Measurements from ENCODE around the gene CLSTN1.

CLSTN1 gene

GRCh38 chr1:9825093-9826074, 1.6 kb upstream of the CLSTN1 start:
- no peak overlapping the region for H3K27ac ChIP-seq (ENCODE audit: low read depth, low read length, severe bottlenecking)

GRCh38 chr1:9824702-9825089, 931 bp upstream of the CLSTN1 start:
- no peaks in the 10 kb centered on the region for H3K9me3 ChIP-seq (ENCODE audit: control insufficient read depth, low read length)
- H3K27ac ChIP-seq (ENCODE audit: low read depth, low read length, severe bottlenecking): no peak overlapping the region
- peak overlapping the region; percentile 55 for H3K4me3 ChIP-seq (ENCODE audit: extremely low read depth, insufficient read depth, low read length, poor library complexity, severe bottlenecking)
- WGBS, 2 experiments (ENCODE audit: insufficient coverage in 2 of 2): 26% methylated on average over 6 to 10 of the region's 12 CpGs
- H3K36me3 ChIP-seq (ENCODE audit: control insufficient read depth, insufficient read depth, low read length): peaks cover 6% of the 10 kb centered on the region
- peaks cover 14% of the 10 kb centered on the region for H3K4me1 ChIP-seq (ENCODE audit: control insufficient read depth, insufficient read depth, low read length, poor library complexity, severe bottlenecking)

More at GRCh38 chr1:9825093-9826074, 1.6 kb upstream of the CLSTN1 start:
- no peaks in the 10 kb centered on the region for H3K36me3 ChIP-seq (ENCODE audit: control insufficient read depth, insufficient read depth, low read length)
- H3K4me3 ChIP-seq (ENCODE audit: extremely low read depth, insufficient read depth, low read length, poor library complexity, severe bottlenecking): peak overlapping the region; percentile 55
- no peaks in the 10 kb centered on the region for H3K9me3 ChIP-seq (ENCODE audit: control insufficient read depth, low read length)
- 10 to 16% methylated on average over 15 to 16 of the region's 17 CpGs for WGBS, 2 experiments (ENCODE audit: insufficient coverage in 2 of 2)
- peaks cover 14% of the 10 kb centered on the region for H3K4me1 ChIP-seq (ENCODE audit: control insufficient read depth, insufficient read depth, low read length, poor library complexity, severe bottlenecking)

- Histone ChIP-seq H3K9me3 (ENCODE audit: control insufficient read depth, low read length) (no peaks in the 10 kb centered on the region), H3K27ac (ENCODE audit: low read depth, low read length, severe bottlenecking) (peak overlapping the region; percentile 45), H3K4me1 (ENCODE audit: control insufficient read depth, insufficient read depth, low read length, poor library complexity, severe bottlenecking) (peaks cover 14% of the 10 kb centered on the region), H3K36me3 (ENCODE audit: control insufficient read depth, insufficient read depth, low read length) (peaks cover 6% of the 10 kb centered on the region), H3K4me3 (ENCODE audit: extremely low read depth, insufficient read depth, low read length, poor library complexity, severe bottlenecking) (peak overlapping the region; percentile 91)
- WGBS, 2 experiments (ENCODE audit: insufficient coverage in 2 of 2): 0% methylated on average over 27 to 37 of the region's 40 CpGs
Observed at GRCh38 chr1:9823693-9823942, 147 bp downstream of the CLSTN1 start.

GRCh38 chr1:9822897-9823692, 670 bp downstream of the CLSTN1 start:
- H3K36me3 ChIP-seq (ENCODE audit: control insufficient read depth, insufficient read depth, low read length): peaks cover 6% of the 10 kb centered on the region
- H3K4me3 ChIP-seq (ENCODE audit: extremely low read depth, insufficient read depth, low read length, poor library complexity, severe bottlenecking): peak overlapping the region; percentile 91
- 0 to 1% methylated on average over 67 to 70 of the region's 71 CpGs for WGBS, 2 experiments (ENCODE audit: insufficient coverage in 2 of 2)
- no peaks in the 10 kb centered on the region for H3K9me3 ChIP-seq (ENCODE audit: control insufficient read depth, low read length)
- peaks cover 14% of the 10 kb centered on the region for H3K4me1 ChIP-seq (ENCODE audit: control insufficient read depth, insufficient read depth, low read length, poor library complexity, severe bottlenecking)
- H3K27ac ChIP-seq (ENCODE audit: low read depth, low read length, severe bottlenecking): no peak overlapping the region

GRCh38 chr1:9822490-9822889, 1.3 kb downstream of the CLSTN1 start:
- Histone ChIP-seq H3K36me3 (ENCODE audit: control insufficient read depth, insufficient read depth, low read length) (peaks cover 6% of the 10 kb centered on the region), H3K4me1 (ENCODE audit: control insufficient read depth, insufficient read depth, low read length, poor library complexity, severe bottlenecking) (peaks cover 14% of the 10 kb centered on the region), H3K9me3 (ENCODE audit: control insufficient read depth, low read length) (no peaks in the 10 kb centered on the region), H3K4me3 (ENCODE audit: extremely low read depth, insufficient read depth, low read length, poor library complexity, severe bottlenecking) (peak overlapping the region; percentile 91), H3K27ac (ENCODE audit: low read depth, low read length, severe bottlenecking) (no peak overlapping the region)
- 9% methylated on average over 4 of the region's 8 CpGs; no CpG with 5 or more reads in 1 of the 2 experiments for WGBS, 2 experiments (ENCODE audit: insufficient coverage in 2 of 2)

- H3K4me3 ChIP-seq (ENCODE audit: extremely low read depth, insufficient read depth, low read length, poor library complexity, severe bottlenecking): no peak overlapping the region
- H3K4me1 ChIP-seq (ENCODE audit: control insufficient read depth, insufficient read depth, low read length, poor library complexity, severe bottlenecking): peaks cover 14% of the 10 kb centered on the region
- WGBS, 2 experiments (ENCODE audit: insufficient coverage in 2 of 2): 100% methylated on average over 1 of the region's 4 CpGs
Observed at GRCh38 chr1:9821710-9822109, 2.1 kb downstream of the CLSTN1 start.

GRCh38 chr1:9820521-9820920, 3.2 kb downstream of the CLSTN1 start:
- Histone ChIP-seq H3K4me1 (ENCODE audit: control insufficient read depth, insufficient read depth, low read length, poor library complexity, severe bottlenecking) (peaks cover 14% of the 10 kb centered on the region), H3K27ac (ENCODE audit: low read depth, low read length, severe bottlenecking) (no peak overlapping the region), H3K9me3 (ENCODE audit: control insufficient read depth, low read length) (no peaks in the 10 kb centered on the region), H3K36me3 (ENCODE audit: control insufficient read depth, insufficient read depth, low read length) (peaks cover 9% of the 10 kb centered on the region), H3K4me3 (ENCODE audit: extremely low read depth, insufficient read depth, low read length, poor library complexity, severe bottlenecking) (no peak overlapping the region)
- 60% methylated on average over 1 of the region's 3 CpGs; no CpG with 5 or more reads in 1 of the 2 experiments for WGBS, 2 experiments (ENCODE audit: insufficient coverage in 2 of 2)

More at GRCh38 chr1:9821710-9822109, 2.1 kb downstream of the CLSTN1 start:
- no peak overlapping the region for H3K27ac ChIP-seq (ENCODE audit: low read depth, low read length, severe bottlenecking)
- no peaks in the 10 kb centered on the region for H3K9me3 ChIP-seq (ENCODE audit: control insufficient read depth, low read length)
- peaks cover 9% of the 10 kb centered on the region for H3K36me3 ChIP-seq (ENCODE audit: control insufficient read depth, insufficient read depth, low read length)

- H3K27ac ChIP-seq (ENCODE audit: low read depth, low read length, severe bottlenecking): no peak overlapping the region
- peaks cover 9% of the 10 kb centered on the region for H3K36me3 ChIP-seq (ENCODE audit: control insufficient read depth, insufficient read depth, low read length)
- 77 to 81% methylated on average over 2 to 4 of the region's 4 CpGs for WGBS, 2 experiments (ENCODE audit: insufficient coverage in 2 of 2)
- H3K4me1 ChIP-seq (ENCODE audit: control insufficient read depth, insufficient read depth, low read length, poor library complexity, severe bottlenecking): peaks cover 8% of the 10 kb centered on the region
- no peak overlapping the region for H3K4me3 ChIP-seq (ENCODE audit: extremely low read depth, insufficient read depth, low read length, poor library complexity, severe bottlenecking)
- H3K9me3 ChIP-seq (ENCODE audit: control insufficient read depth, low read length): no peaks in the 10 kb centered on the region
Observed at GRCh38 chr1:9817734-9818133, 6.0 kb downstream of the CLSTN1 start.

GRCh38 chr1:9816199-9816598, 7.6 kb downstream of the CLSTN1 start:
- Histone ChIP-seq H3K36me3 (ENCODE audit: control insufficient read depth, insufficient read depth, low read length) (peaks cover 9% of the 10 kb centered on the region), H3K4me1 (ENCODE audit: control insufficient read depth, insufficient read depth, low read length, poor library complexity, severe bottlenecking) (no peaks in the 10 kb centered on the region), H3K27ac (ENCODE audit: low read depth, low read length, severe bottlenecking) (no peak overlapping the region), H3K9me3 (ENCODE audit: control insufficient read depth, low read length) (no peaks in the 10 kb centered on the region), H3K4me3 (ENCODE audit: extremely low read depth, insufficient read depth, low read length, poor library complexity, severe bottlenecking) (no peak overlapping the region)
- WGBS, 2 experiments (ENCODE audit: insufficient coverage in 2 of 2): no CpG with 5 or more reads among the region's 1 CpG

GRCh38 chr1:9815150-9815549, 8.6 kb downstream of the CLSTN1 start:
- peaks cover 8% of the 10 kb centered on the region for H3K36me3 ChIP-seq (ENCODE audit: control insufficient read depth, insufficient read depth, low read length)
- H3K4me1 ChIP-seq (ENCODE audit: control insufficient read depth, insufficient read depth, low read length, poor library complexity, severe bottlenecking): no peaks in the 10 kb centered on the region
- H3K9me3 ChIP-seq (ENCODE audit: control insufficient read depth, low read length): no peaks in the 10 kb centered on the region
- no peak overlapping the region for H3K27ac ChIP-seq (ENCODE audit: low read depth, low read length, severe bottlenecking)
- WGBS, 2 experiments (ENCODE audit: insufficient coverage in 2 of 2): 100% methylated on average over 1 of the region's 2 CpGs
- H3K4me3 ChIP-seq (ENCODE audit: extremely low read depth, insufficient read depth, low read length, poor library complexity, severe bottlenecking): no peak overlapping the region

Data from mesodermal cell (in vitro differentiated cells).